Measurements from ENCODE around the gene RALGPS2.

- TF ChIP-seq MTA1 (IDR thresholded peaks at IDR 0.05; ENCODE audit: borderline replicate concordance): no peak
- TF ChIP-seq BRF2 (IDR thresholded peaks at IDR 0.05; ENCODE audit: borderline replicate concordance, insufficient read depth, insufficient read length): no peak
- no peak for TF ChIP-seq CTCF (IDR thresholded peaks at IDR 0.05 in 2 of 3, conservative IDR thresholded peaks at IDR 0.05 in 1 of 3; ENCODE audit: insufficient read depth in 2 of 3, low read depth in 1 of 3, low read length in 3 of 3)
- no peak for TF ChIP-seq SP2 (IDR thresholded peaks at IDR 0.05; ENCODE audit: extremely low read depth, low read depth, low read length, poor library complexity, severe bottlenecking)
- TF ChIP-seq POLR2A (conservative IDR thresholded peaks at IDR 0.05): no peak
- no peak for TF ChIP-seq HDGF (IDR thresholded peaks at IDR 0.05)
These were observed 47.9 kb downstream of the RALGPS2 start for GRCh38 chr1:178772952-178773351.
